Measurements from ENCODE around the gene USP15.

USP15 gene

GRCh38 chr12:62268956-62269355 is 8.8 kb downstream of the USP15 start:
- no peak overlapping the region for H3K4me3 ChIP-seq (ENCODE audit: low read length)
- no peak for DNase-seq (ENCODE audit: low read depth)
- no peak for TF ChIP-seq CTCF (conservative IDR thresholded peaks at IDR 0.05; ENCODE audit: low read depth, low read length)

GRCh38 chr12:62269464-62270228 is 9.4 kb downstream of the USP15 start:
- TF ChIP-seq CTCF (conservative IDR thresholded peaks at IDR 0.05; ENCODE audit: low read depth, low read length) = no peak
- no peak for DNase-seq (ENCODE audit: low read depth)
- no peak overlapping the region for H3K4me3 ChIP-seq (ENCODE audit: low read length)

- H3K4me3 ChIP-seq (ENCODE audit: low read length) = no peak overlapping the region
- no peak for TF ChIP-seq CTCF (conservative IDR thresholded peaks at IDR 0.05; ENCODE audit: low read depth, low read length)
- no peak for DNase-seq (ENCODE audit: low read depth)
Observed at GRCh38 chr12:62270384-62270783, 10.2 kb downstream of the USP15 start.

GRCh38 chr12:62270872-62271271 is 10.7 kb downstream of the USP15 start:
- H3K4me3 ChIP-seq (ENCODE audit: low read length) = no peak overlapping the region
- TF ChIP-seq CTCF (conservative IDR thresholded peaks at IDR 0.05; ENCODE audit: low read depth, low read length) = no peak
- DNase-seq (ENCODE audit: low read depth) = no peak

- no peak overlapping the region for H3K4me3 ChIP-seq (ENCODE audit: low read length)
- no peak for TF ChIP-seq CTCF (conservative IDR thresholded peaks at IDR 0.05; ENCODE audit: low read depth, low read length)
- no peak for DNase-seq (ENCODE audit: low read depth)
Observed at GRCh38 chr12:62272936-62273552, 12.8 kb downstream of the USP15 start.

- no peak overlapping the region for H3K4me3 ChIP-seq (ENCODE audit: low read length)
- TF ChIP-seq CTCF (conservative IDR thresholded peaks at IDR 0.05; ENCODE audit: low read depth, low read length) = no peak
- no peak for DNase-seq (ENCODE audit: low read depth)
Observed at GRCh38 chr12:62273724-62274380, 13.6 kb downstream of the USP15 start.

All from retinal pigment epithelial cell (primary cell).